Measurements from ENCODE around the gene FERMT3.
A peak's percentile ranks its signal among the peaks of the same experiment; 100 is the strongest.
"Not testable (repeated sequence)": the region's sequence is repeated elsewhere in the genome, so short reads cannot be mapped to it uniquely, and the experiment has no call there.

Gene FERMT3

DNA sequence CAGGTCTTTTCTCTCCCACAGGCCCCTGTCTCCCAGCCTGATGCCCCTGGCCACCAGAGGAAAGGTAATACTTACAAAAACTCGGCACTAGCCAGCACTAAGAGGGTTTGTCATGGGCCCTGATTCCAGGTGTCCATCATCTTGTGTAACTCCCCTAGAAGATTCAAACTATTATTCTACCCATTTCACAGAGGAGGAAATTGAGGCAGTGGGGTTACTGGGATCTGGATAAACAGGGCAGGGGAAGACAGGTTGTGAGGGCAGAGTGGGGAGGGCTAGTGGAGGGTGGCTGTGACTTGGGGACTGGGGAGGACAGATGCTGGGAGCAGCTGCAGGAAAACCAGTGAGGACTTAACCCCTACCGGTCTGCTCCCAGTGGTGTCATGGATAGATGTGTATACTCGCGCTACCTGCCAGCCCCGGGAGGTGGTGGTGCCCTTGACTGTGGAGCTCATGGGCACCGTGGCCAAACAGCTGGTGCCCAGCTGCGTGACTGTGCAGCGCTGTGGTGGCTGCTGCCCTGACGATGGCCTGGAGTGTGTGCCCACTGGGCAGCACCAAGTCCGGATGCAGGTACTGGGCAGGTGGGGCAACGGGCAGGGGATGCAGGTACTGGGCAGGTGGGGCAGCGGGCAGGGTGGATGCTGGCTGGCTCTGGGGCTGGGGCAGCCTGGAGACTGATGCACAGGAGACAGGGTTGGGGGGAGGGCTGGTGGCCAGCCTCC is 29.1 kb downstream of the FERMT3 start:
- no peak for DNase-seq (ENCODE audit: low read depth)

DNA sequence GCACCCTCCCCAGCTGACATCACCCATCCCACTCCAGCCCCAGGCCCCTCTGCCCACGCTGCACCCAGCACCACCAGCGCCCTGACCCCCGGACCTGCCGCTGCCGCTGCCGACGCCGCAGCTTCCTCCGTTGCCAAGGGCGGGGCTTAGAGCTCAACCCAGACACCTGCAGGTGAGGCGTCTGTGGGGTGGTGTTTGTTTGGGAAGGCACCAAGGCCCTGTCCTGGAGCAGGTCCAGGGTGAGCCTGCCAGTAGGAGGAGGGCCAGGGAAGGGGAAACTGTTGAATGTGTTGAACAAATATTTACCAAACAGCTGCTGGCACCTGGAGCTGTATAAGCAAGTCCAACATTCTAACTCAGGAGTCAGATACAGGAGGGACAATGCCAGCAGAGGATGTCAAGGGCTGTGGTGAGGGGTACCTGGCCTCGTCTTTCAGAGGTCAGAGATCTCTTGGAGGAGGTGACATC is 31.0 kb downstream of the FERMT3 start:
- no peak for DNase-seq (ENCODE audit: low read depth)

DNA sequence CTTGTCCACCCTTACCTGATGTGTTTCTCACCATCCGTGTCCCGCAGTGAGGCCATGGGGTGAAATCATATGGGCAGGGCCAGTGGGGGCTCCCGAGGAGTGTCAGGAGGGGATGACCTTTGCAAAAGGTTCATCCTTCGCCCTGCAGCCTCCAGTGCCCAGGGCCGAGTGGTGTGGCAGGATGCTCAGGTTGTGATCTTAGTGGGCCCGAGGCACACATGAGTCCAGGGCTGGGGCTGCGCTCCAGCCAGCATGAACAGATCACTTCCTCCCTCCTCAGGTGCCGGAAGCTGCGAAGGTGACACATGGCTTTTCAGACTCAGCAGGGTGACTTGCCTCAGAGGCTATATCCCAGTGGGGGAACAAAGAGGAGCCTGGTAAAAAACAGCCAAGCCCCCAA is 31.6 kb downstream of the FERMT3 start:
- no peak for DNase-seq (ENCODE audit: low read depth)

DNA sequence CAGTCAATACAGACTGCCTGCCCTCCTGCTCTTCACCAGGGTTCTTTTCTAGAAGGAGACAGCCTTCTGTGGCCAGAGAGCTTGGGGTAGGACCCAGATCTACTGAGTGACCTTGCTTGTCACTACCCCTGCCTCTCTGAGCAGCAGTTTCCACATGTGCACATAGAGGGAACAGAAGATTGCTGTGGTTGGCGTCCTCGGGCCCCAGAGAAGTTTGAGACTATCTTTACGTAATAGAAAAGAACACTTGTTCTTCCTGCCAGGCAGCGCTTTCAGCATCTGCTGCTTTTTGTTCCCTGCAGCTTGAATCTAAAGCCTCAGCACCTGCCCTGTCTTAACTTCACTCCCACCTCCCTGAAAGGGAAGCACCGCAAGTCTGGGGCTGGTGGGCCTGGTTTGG is 32.5 kb downstream of the FERMT3 start:
- DNase-seq (ENCODE audit: low read depth): no peak

DNA sequence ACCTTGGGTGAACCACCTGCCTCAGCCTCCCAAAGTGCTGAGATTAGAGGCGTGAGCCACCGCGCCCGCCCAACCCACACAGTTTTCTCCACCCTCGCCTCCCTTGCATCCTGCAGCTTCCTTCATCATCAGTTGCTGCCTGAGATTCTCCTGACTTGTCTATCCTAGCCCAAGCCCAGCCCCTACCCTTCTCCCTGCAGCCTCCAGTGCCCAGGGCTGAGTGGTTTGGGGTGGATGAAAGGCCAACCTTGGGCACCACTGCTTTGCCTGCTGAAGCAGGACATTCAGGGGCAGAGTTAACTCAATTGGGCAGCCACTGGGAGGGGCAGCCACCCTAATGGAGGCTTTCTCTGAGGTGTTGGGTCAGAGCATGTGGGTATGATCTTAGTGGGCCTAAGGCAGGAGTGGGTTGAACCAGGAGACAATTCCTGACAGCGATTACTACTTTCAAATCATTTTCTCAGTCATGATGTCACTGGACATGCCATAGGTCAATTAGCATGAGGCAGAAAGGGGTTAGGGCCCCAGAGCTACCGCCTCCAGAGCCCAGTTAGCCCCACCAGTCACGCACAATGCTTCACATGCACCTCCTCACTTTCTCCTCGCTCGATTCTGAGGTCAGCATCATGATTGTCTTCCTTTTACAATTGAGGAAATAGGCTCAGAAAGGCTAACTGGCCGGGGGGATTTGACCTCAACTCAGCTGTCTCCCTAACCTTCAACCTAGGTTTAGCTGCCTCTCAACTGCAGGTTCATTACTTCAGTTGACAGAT is 33.3 kb downstream of the FERMT3 start:
- no peak for DNase-seq (ENCODE audit: low read depth)

DNA sequence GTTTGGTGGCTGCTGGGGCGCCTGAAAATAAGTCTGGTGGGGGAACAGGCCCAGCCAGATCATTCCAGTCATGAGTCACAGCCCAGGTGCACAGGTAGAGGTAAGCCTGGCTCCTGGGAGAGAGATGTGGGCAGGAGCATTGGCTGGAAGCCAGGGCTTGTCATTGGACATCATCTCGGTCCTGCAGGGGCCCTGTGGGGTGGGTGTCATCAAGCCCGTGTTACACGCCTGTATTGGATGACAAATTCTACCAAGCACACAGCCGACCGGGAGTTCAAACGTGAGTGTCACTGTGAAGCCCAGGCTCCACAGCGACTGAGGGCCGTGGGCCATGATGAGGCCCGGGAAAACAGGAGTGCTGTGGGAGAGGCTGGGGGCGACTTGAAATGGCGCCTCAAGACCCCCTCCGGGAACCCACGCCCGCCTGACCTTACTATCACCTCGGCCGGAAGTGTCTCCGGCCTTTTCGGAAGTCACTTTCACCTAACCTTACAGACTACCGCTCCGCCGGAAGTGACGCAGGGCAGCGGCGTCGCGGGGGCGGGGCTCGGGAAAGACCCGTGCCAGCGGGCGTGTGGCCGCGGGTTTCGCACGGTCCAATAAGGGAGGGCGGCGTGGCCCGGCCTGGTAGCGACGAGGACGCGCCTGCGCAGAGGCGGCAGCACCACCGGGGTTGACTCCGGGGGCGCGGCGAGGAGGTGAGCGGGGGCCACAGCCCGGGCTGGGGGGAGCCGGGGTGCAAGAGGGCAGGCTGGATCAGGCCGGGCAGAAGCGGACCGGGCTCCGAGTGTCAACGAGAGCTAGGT is 34.1 kb downstream of the FERMT3 start, which contains the start of gene FKBP2:
TSS of gene FKBP2 (plus strand) at position 661 of the 806 bp plus-strand sequence. CDS start 1,293 bp downstream, outside the sequence.
- DNase-seq (ENCODE audit: low read depth): peak; percentile 98

DNA sequence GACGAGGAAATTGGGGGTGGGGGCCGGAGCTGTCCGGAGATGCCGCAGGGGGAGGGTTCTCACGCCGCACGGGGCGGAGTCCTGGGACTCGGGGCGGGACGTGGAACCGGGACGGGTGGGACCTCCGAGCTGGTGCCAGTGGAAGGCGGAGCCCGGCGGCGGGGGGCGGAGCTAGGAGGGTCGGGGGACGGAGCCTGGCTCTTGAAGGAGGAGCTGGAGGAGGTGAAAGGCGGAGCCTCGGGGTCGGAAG is 34.6 kb downstream of the FERMT3 start:
- peak; percentile 100 for DNase-seq (ENCODE audit: low read depth)

DNA sequence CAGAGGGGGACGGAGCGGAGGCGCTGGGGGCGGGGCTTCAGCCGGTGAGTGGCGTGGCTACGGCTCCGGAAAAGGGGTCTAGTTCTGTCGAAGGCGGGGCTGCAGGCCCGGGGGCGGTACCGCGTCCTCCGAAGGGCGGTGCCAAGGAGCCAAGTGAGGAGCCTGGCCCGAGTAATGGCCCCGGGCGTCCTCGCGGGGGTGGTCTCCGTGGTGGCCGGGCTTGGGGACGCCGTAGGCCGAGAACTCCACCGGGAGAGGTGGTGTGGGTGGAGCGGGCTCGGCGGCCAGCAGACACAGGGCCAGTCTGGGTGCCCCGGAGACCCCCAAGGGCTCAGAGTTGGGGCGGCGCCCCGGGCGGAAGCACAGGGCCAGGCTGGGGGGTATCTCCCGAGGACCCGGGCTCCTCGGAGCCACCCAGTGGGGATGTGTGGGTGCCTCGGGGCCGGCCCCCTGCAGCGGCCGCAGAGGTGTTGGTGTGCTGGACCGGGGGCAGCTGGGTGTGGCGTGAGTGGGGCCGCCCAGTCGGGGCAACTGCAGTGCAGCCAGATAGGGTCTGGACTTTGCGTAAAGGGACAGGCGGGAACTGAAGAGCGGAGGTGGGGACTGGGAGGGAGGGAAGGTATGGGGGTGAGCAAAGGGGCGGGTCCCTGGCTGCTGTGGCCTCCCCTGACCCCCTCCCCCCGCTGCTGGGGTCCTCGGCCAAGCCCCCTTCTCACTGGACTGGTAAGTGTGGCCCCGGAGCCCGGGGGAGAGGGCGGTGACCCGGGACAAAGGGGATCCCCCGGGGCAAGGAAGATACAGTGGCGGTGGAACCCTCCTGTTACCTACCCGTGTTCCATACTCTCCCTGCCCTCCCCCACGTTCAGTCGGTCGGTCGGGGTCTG is 35.2 kb downstream of the FERMT3 start:
- DNase-seq (ENCODE audit: low read depth): no peak

DNA sequence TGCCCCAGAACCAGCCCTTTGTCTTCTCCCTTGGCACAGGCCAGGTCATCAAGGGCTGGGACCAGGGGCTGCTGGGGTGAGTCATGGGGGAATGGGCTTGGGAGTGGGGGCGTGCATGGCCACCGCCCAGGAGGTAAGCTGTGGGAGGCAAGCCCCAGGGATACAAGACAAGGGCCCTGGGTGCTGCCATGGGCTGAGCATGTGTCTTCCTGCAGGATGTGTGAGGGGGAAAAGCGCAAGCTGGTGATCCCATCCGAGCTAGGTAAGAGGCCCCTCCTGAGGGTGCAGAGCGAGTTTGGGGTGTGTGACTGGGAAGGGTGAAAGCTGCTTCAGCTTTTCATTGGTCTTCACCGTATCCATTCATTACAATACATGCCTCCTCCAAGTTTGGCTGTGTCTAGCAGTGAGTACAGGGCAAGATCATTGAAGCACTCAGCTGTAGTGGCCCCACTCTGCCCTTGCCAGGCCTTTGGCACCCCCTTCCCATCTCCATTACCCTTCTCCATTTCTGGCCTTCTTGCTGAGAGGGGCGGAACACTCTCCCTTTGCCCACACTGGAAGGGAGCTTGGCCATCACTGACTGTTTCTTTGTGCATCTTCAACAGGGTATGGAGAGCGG is 36.8 kb downstream of the FERMT3 start:
- no peak for DNase-seq (ENCODE audit: low read depth)

DNA sequence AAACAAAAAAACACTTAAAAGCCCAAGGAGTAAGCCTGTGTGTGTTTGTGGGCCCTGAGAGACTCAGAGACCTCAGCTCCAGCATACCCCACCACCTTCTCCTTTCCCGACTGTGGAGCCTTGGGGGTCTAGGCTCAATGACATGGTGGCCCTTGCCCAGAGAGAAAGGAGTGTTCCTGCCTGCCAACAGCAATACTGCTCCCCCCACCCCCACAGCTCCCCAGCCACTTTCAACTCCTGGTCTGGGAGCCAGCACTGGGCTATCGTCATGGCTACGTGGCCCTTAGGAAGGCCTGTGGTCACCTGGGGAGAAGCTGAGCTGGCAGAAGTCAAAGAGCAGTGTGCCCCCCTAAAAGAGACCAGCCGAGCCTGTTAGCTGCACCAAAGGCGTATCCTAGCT is 37.6 kb downstream of the FERMT3 start:
- DNase-seq (ENCODE audit: low read depth): no peak

DNA sequence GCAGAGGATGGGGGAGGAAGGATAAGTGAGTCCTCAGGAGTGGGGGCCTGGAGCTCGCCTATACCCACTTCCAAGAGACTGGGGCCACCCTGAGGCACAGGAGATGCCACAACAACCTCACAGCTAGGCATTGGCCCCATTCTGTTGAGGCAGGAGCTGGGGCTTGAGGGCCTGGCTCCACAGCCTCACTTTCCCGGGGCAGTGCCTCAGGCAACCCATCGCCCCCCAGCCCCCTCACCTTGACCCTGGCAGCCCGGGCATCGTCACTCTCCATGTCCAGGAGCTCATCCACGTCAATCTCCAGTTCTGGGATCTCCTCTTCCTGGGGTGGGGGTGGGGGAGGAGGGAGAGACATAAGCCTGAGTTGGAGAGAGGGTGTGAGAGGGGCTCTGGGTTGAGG is 38.4 kb downstream of the FERMT3 start:
- no peak for DNase-seq (ENCODE audit: low read depth)

DNA sequence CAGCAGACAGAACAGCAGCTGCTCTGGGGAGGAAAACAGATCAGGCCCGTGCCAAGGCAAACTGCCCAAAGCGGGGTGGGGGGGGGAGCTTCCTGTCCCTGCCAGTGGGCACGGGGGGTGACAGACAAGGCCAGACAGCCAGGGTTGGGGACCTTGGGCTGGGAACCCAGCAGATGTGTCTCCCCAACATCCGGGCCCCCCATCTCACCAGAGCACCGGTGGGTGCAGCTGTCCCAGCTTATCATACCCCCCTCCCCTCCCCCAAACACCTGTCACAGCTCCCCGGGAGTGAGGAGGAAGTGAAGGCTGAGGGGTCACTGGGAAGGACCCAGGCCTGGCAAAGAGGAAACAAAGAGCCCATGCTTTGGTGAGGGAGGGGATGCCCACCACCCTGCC is 38.9 kb downstream of the FERMT3 start:
- no peak for DNase-seq (ENCODE audit: low read depth)

DNA sequence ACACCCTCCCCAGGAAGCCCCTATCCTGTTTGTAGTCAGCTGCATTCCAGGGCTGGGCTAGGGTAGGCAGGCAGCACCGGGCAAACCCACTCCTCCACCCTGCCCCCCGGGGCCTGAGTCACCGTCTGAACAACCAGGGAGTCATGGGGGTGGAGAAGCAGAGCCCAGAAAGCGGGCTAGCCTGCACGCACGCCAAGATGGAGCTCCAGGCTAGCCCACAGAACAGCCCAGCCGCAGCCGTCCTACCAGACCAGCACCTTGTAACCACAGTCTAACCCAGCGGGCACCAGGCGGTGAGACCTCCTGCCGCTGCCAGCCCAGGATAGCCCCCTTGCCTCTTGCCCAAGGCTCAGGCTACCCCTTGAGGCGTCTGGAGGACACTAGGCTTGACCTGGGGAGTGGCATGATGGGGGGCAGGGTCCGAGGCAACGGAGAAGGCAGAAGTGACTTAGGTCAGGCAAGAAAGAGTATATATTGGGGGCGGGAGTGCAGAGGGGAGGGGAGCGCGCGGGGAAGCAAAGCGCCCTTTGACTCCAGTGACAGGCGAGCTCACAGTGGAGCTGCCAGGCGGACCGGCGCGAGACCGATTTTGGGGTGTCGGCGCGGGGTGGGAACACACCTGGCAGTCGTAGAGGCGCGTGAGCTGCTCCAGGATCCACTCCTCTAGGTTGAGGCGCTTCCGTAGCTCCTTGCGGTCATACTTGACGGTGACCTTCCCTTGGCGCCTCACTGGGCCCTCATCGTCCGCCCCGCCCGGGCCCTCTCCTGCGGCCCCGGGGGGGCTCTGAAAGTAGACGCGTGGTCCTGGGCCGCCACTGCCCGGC is 39.5 kb downstream of the FERMT3 start:
- DNase-seq (ENCODE audit: low read depth): peak; percentile 86

DNA sequence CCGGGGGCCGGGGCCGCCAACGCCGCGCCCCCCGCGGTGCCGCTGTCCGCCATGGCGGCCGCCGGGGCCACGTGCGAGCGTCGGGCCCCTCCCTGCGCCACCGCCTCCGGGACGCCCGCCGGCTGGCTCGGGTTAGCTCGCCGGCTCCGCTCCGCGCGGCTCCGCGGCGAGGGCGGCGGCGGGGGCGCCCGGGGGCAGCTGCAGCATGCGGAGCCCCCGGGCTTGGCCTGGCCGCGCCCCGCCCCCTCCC is 40.0 kb downstream of the FERMT3 start:
- DNase-seq (ENCODE audit: low read depth): not testable (repeated sequence)

DNA sequence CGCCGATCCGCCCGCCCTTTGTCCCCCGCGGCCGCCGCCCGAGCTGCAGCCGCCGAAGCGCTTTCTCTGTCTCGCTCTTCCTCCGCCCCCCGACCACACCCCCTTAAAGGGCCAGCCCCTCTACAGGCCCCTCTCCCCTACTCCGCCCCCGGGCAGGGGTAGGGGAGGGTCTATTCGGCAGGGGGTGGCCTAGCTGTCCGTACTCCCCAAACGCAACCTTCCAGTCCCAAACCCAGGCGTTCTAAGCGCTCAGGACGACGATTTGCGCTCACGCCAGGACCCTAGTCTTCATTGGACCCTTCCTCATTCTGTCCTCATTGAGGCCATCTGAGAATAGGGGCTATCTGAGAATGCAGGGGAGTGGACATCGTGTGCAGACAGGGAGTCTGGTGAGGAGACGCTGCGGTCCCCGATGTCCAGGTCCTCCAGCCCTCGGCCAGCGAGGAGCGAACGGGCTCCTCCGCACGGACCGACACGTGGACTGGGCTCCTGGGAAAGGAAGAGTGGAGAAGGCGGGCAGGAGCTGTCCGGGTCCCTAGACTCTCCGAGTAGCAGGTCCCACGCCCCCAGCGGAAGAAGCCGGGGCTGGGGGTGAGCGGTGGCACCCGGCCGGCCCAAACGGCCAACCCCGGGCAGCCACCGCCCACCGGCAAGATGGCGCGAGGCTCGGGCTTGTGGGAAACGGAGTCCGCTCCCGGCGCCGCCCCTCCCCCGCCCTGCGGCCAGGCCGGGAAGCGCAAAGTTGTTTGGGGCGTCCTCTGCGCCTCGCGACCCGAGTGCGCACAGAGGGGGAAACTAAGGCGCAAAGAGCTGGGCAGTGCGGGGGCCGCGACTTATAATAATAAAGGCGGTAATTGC is 40.6 kb downstream of the FERMT3 start, which contains the start of gene PPP1R14B:
TSS of gene PPP1R14B (minus strand) at position 73 of the 858 bp plus-strand sequence. CDS start 270 bp downstream, outside the sequence.
- DNase-seq (ENCODE audit: low read depth): peak; percentile 77

DNA sequence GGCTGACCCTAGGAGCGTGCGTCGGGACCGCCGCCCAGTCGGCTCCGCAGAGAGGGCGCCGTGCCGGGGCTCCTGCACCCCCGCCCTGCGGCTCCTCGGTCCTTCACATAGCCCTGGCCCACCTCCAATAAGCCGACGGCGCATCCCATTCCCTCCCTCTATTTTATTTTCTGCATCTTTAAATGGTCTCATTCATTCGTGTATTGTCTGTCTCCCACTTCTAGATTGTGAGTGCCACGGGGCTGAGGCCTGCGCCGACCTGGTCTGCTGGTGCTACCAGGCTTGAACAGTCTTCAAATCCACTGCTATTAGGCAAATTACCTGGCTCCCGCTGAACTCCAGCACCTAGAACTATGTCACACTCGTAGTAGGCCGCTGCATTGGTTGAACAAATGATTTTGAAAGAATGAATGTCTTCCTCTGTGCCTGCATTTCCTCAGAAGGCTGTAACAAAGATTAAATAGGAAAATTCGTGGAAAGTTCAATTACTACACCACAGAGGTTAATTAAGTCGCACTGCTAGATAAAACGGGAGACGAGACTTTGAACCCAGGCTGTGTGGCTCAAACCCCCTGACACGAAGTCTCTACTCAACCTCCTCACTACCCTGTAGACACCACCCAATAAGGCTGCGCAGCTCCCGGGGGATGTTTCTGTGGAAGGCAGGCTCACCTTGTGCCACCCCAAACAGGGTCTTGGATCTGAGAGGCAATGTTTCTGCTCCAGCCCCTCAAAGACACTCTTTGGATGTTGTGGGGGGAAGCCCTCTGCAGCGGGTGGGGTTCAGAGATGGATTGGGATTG is 41.4 kb downstream of the FERMT3 start:
- no peak for DNase-seq (ENCODE audit: low read depth)

DNA sequence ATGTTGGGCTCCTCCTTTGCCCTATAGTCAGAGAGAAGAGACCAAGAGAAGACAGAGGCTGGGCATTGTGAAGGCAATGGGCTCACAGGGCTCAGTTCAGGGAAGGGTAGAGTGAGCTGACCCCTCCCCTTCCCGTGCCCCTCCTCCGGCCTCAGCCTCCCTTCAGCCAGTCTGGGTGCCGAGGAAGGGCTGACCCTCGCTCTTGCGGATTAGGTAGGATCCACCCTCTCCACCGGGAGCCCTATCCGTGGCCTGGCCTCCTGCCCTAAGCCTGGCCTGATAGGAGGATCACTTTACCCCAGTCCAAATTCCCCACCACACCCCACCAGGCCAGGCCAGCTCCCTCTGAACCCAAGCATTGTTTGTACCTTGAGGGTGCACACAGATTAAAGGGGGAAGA is 42.1 kb downstream of the FERMT3 start:
- DNase-seq (ENCODE audit: low read depth): no peak

DNA sequence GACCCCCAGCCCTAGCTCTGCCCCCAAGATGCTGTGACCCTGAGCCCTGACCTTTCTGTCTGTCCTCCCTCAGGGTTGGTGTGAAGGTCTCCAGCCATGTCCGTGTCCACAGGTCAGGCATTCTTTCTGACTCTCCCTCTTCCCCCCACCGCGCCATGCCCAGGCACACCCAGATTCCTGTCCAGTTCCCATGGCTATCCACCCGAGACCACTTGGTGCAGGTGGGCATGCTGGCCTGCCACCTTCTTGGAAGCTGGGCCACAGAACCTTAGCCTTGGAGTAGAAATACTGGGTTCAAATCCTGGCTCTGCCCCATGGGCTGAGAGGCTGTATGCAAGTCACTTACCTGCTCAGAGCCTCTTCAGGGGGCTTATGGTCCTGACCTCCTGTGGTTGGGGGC is 42.5 kb downstream of the FERMT3 start:
- DNase-seq (ENCODE audit: low read depth): no peak
